Muscle layer of duodenum (tissue), 2 donors: Measurements from ENCODE around the gene SCMH1.
"Not testable (repeated sequence)": the region's sequence is repeated elsewhere in the genome, so short reads cannot be mapped to it uniquely, and the experiment has no call there.

Experiments used
- H3K27ac ChIP-seq: one replicate; pipeline ENCODE4 v1.7.0; 2013; ENCODE audit warnings: mild to moderate bottlenecking, low read length
- H3K27me3 ChIP-seq: one replicate; pipeline ENCODE4 v1.7.0; 2013; ENCODE audit warnings: low read depth, mild to moderate bottlenecking, control low read depth, low read length
- H3K36me3 ChIP-seq, 2 donors: one replicate each; pipeline ENCODE4 v1.7.0; 2013; ENCODE audit warnings: low read length in 2 of 2, control low read depth in 1 of 2, mild to moderate bottlenecking in 1 of 2; ENCODE audit not compliant: insufficient read depth in 2 of 2, control insufficient read depth in 1 of 2
- H3K4me1 ChIP-seq, 2 donors: one replicate each; pipeline ENCODE4 v1.7.0; 2013; ENCODE audit warnings: low read length in 2 of 2, mild to moderate bottlenecking in 2 of 2, control low read depth in 1 of 2, moderate library complexity in 1 of 2; ENCODE audit not compliant: insufficient read depth in 2 of 2, control insufficient read depth in 1 of 2
- H3K4me3 ChIP-seq, 2 donors: one replicate each; pipeline ENCODE4 v1.7.0; 2013; ENCODE audit warnings: low read length in 2 of 2, low read depth in 1 of 2, mild to moderate bottlenecking in 1 of 2
- H3K9me3 ChIP-seq, 2 donors: one replicate each; pipeline ENCODE4 v1.7.0; 2013; ENCODE audit warnings: low read length in 2 of 2, control low read depth in 1 of 2, mild to moderate bottlenecking in 1 of 2; ENCODE audit not compliant: control insufficient read depth in 1 of 2
- donor health status: healthy.

SCMH1 gene

GRCh38 chr1:41277371-41277975, 35.4 kb upstream of the SCMH1 start:
- H3K4me1 ChIP-seq, result no peaks in the 10 kb centered on the region
- no peaks in the 10 kb centered on the region for H3K9me3 ChIP-seq
- no peak overlapping the region for H3K27ac ChIP-seq
- no peak overlapping the region for H3K4me3 ChIP-seq
- no peaks in the 10 kb centered on the region for H3K36me3 ChIP-seq
- no peaks in the 10 kb centered on the region for H3K27me3 ChIP-seq

- H3K27ac ChIP-seq, result no peak overlapping the region
- H3K27me3 ChIP-seq, result no peaks in the 10 kb centered on the region
- H3K4me1 ChIP-seq, result no peaks in the 10 kb centered on the region
Observed at GRCh38 chr1:41275831-41276230, 33.7 kb upstream of the SCMH1 start.

GRCh38 chr1:41274752-41275545, 32.8 kb upstream of the SCMH1 start:
- Histone ChIP-seq H3K4me3 (no peak overlapping the region), H3K36me3 (no peaks in the 10 kb centered on the region), H3K4me1 (no peaks in the 10 kb centered on the region), H3K27ac (no peak overlapping the region), H3K27me3 (no peaks in the 10 kb centered on the region), H3K9me3 (no peaks in the 10 kb centered on the region)

More at GRCh38 chr1:41275831-41276230, 33.7 kb upstream of the SCMH1 start:
- no peaks in the 10 kb centered on the region for H3K9me3 ChIP-seq
- H3K4me3 ChIP-seq, result no peak overlapping the region
- no peaks in the 10 kb centered on the region for H3K36me3 ChIP-seq

GRCh38 chr1:41272601-41273000, 30.5 kb upstream of the SCMH1 start:
- no peak overlapping the region for H3K27ac ChIP-seq
- H3K4me3 ChIP-seq, result no peak overlapping the region
- H3K4me1 ChIP-seq, result no peaks in the 10 kb centered on the region
- no peaks in the 10 kb centered on the region for H3K27me3 ChIP-seq
- no peaks in the 10 kb centered on the region for H3K9me3 ChIP-seq
- no peaks in the 10 kb centered on the region for H3K36me3 ChIP-seq

GRCh38 chr1:41268154-41268770, 26.2 kb upstream of the SCMH1 start:
- H3K9me3 ChIP-seq, result no peaks in the 10 kb centered on the region
- H3K36me3 ChIP-seq, result no peaks in the 10 kb centered on the region
- H3K27me3 ChIP-seq, result no peaks in the 10 kb centered on the region
- no peak overlapping the region for H3K4me3 ChIP-seq
- H3K4me1 ChIP-seq, result no peaks in the 10 kb centered on the region
- H3K27ac ChIP-seq, result no peak overlapping the region

GRCh38 chr1:41261926-41262618, 20.0 kb upstream of the SCMH1 start:
- no peaks in the 10 kb centered on the region for H3K4me1 ChIP-seq
- H3K27ac ChIP-seq, result no peak overlapping the region
- H3K4me3 ChIP-seq, result no peak overlapping the region
- H3K27me3 ChIP-seq, result peaks cover 4% of the 10 kb centered on the region
- no peaks in the 10 kb centered on the region for H3K9me3 ChIP-seq
- no peaks in the 10 kb centered on the region for H3K36me3 ChIP-seq

- H3K27me3 ChIP-seq, result peaks cover 4% of the 10 kb centered on the region
- H3K27ac ChIP-seq, result no peak overlapping the region
- no peak overlapping the region for H3K4me3 ChIP-seq
- no peaks in the 10 kb centered on the region for H3K4me1 ChIP-seq
- no peaks in the 10 kb centered on the region for H3K36me3 ChIP-seq
- no peaks in the 10 kb centered on the region for H3K9me3 ChIP-seq
Observed at GRCh38 chr1:41260768-41261167, 18.7 kb upstream of the SCMH1 start.

GRCh38 chr1:41259221-41259620, 17.1 kb upstream of the SCMH1 start:
- Histone ChIP-seq H3K4me1 (no peaks in the 10 kb centered on the region), H3K9me3 (no peaks in the 10 kb centered on the region), H3K27me3 (peaks cover 4% of the 10 kb centered on the region), H3K27ac (no peak overlapping the region), H3K4me3 (no peak overlapping the region), H3K36me3 (no peaks in the 10 kb centered on the region)

GRCh38 chr1:41255978-41256377, 13.9 kb upstream of the SCMH1 start:
- Histone ChIP-seq H3K36me3 (no peaks in the 10 kb centered on the region), H3K9me3 (no peaks in the 10 kb centered on the region), H3K4me1 (no peaks in the 10 kb centered on the region), H3K4me3 (no peak overlapping the region), H3K27ac (no peak overlapping the region), H3K27me3 (peaks cover 4% of the 10 kb centered on the region)

GRCh38 chr1:41251120-41251519, 9.0 kb upstream of the SCMH1 start:
- not testable (repeated sequence) for H3K27ac ChIP-seq, H3K9me3 ChIP-seq, H3K4me3 ChIP-seq, H3K4me1 ChIP-seq, H3K27me3 ChIP-seq, H3K36me3 ChIP-seq

GRCh38 chr1:41249319-41249718, 7.2 kb upstream of the SCMH1 start:
- H3K27me3 ChIP-seq, result no peaks in the 10 kb centered on the region
- peaks cover 0 to 16% of the 10 kb centered on the region in 2 donors for H3K4me1 ChIP-seq
- no peak overlapping the region for H3K27ac ChIP-seq
- H3K36me3 ChIP-seq, result no peaks in the 10 kb centered on the region
- no peak overlapping the region for H3K4me3 ChIP-seq
- no peaks in the 10 kb centered on the region for H3K9me3 ChIP-seq
